Caco-2 (cell line): ENCODE measurements around the gene KDM8. TPM values are rescaled to one million over a fixed set of nuclear protein-coding genes. Genes with fewer than 3 reads are reported as not detected.

Source experiments
- BruUV-seq: library from RNA; stranded (reverse); fragments of 400-500 nt; replicated peaks from 2 replicates; lab custom pipeline; 2021; lab: Mats Ljungman, UMichigan
- CTCF ChIA-PET: fragments of 300-600 bp; sonication (Branson Sonifier 250); formaldehyde crosslinking; loops from one replicate; lab custom pipeline; 2022; ENCODE audit warnings: antibody characterized with exemption; lab: Charles Lee
- POLR2A ChIA-PET: fragments of 300-600 bp; sonication (Branson Sonifier 250); formaldehyde crosslinking; loops from one replicate; lab custom pipeline; 2022; ENCODE audit warnings: antibody characterized with exemption; lab: Charles Lee
- DNase-seq, 2 experiments: peaks; one replicate each; pipeline versions ENCODE4 v3.0.0 to v3.0.0-alpha.2; 2020 to 2022
- H3K27me3 ChIP-seq: replicated peaks from 2 replicates; pipeline ENCODE4 v1.6.0; 2011; ENCODE audit warnings: low read length; ENCODE audit not compliant: control insufficient read depth, insufficient read depth
- H3K36me3 ChIP-seq: 2 replicates; pipeline ENCODE4 v1.5.1; 2011; ENCODE audit warnings: low read length; ENCODE audit not compliant: control insufficient read depth, insufficient read depth
- H3K4me1 ChIP-seq: fragments of 250-450 bp; sonication (Bioruptor Pico); 2 replicates; pipeline ENCODE4 v1.5.1; 2020; ENCODE audit warnings: mild to moderate bottlenecking
- H3K4me3 ChIP-seq: 2 replicates; pipeline ENCODE4 v1.5.1; 2011; ENCODE audit warnings: low read depth, mild to moderate bottlenecking, control low read depth, low read length
- H3K9me3 ChIP-seq: fragments of 250-450 bp; sonication (Bioruptor Pico); 2 replicates; pipeline ENCODE4 v1.5.1; 2020; ENCODE audit warnings: mild to moderate bottlenecking, moderate library complexity
- H3K27ac Mint-ChIP-seq: one replicate; pipeline ENCODE4 v1.8.0; 2022; ENCODE audit warnings: mixed read lengths; ENCODE audit not compliant: unreplicated experiment
- H3K27me3 Mint-ChIP-seq: one replicate; pipeline ENCODE4 v1.8.0; 2022; ENCODE audit warnings: mixed read lengths; ENCODE audit not compliant: insufficient read depth, unreplicated experiment
- H3K36me3 Mint-ChIP-seq: one replicate; pipeline ENCODE4 v1.8.0; 2022; ENCODE audit warnings: mild to moderate bottlenecking, mixed read lengths; ENCODE audit not compliant: insufficient read depth, unreplicated experiment
- H3K4me1 Mint-ChIP-seq: one replicate; pipeline ENCODE4 v1.8.0; 2022; ENCODE audit warnings: low read depth, mixed read lengths; ENCODE audit not compliant: unreplicated experiment
- H3K4me3 Mint-ChIP-seq: one replicate; pipeline ENCODE4 v1.8.0; 2022; ENCODE audit warnings: mild to moderate bottlenecking, moderate library complexity, mixed read lengths; ENCODE audit not compliant: unreplicated experiment
- H3K9me3 Mint-ChIP-seq: one replicate; pipeline ENCODE4 v1.8.0; 2022; ENCODE audit warnings: mixed read lengths; ENCODE audit not compliant: unreplicated experiment
- intact Hi-C: fragments of 100-400 bp; cut with micrococcal nuclease; formaldehyde crosslinking; loops from one replicate; pipeline ENCODE4 v1.10.0; 2022; ENCODE audit not compliant: unreplicated experiment
- total RNA-seq: library from RNA; stranded (reverse); gene quantifications from 2 replicates; pipeline ENCODE4 v1.2.3, GENCODE V29; 2022
- TF ChIP-seq, protein P1 (sequence below), 2 experiments: fragments of 200-600 bp in 1 of 2; IDR thresholded peaks; 1 replicate in 1 of 2; 2 replicates in 1 of 2; pipeline versions ENCODE4 v1.5.1 to v1.8.0; 2011 to 2022; ENCODE audit warnings: antibody characterized with exemption in 1 of 2, control low read depth in 1 of 2, inconsistent platforms in 1 of 2, low read depth in 1 of 2, low read length in 1 of 2, mild to moderate bottlenecking in 1 of 2, moderate library complexity in 1 of 2; ENCODE audit not compliant: insufficient read depth in 1 of 2, severe bottlenecking in 1 of 2, unreplicated experiment in 1 of 2

KDM8 gene
- total RNA-seq, 1 experiment from 2014 or later: 7.0 TPM

DNA sequence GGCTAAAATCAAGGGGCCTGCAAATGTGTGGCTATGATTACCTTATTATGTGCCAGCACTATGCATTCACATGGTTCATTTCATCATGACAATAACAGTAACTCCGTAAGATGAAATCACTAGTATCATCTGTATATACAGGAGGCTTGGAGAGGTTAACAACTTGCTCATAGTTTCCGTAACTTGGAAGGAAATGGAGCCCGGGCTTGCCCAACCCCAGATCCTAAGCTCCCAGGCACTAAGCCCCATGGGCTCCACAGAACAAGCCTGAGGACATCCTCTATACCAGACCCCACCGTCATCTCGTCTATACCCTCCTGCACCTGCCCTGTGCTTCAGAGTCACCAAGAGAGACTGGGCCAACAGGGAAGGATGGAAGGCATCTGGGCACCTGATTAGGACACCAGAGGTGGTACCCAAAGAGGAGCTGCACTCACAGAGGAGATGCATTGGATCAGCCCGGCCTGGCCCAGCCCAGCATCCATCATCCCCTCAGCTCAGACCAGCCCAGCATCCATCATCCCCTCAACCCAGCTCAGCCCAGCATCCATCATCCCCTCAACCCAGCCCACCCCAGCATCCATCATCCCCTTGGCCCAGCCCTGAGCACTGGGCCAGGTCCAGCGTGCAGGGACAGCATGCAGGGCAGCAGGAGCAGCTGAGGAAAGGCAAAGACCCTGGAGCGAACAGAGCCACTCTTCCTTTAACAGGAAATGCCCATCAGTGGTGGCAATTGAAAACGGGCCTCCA lies 36.8 kb downstream of the KDM8 start:
- BruUV-seq: no TSS peak
- DNase-seq: no peak
- intact Hi-C loops: loop anchor here (10.0 kb wide), 1 partner anchor 75 kb away; the partner anchor contains the start of gene IL4R
- Histone ChIP-seq H3K4me1 (0 out of 2 replicates have a peak, but pooled peaks cover 4% of the 10 kb centered on the region), H3K9me3 (no peaks in the 10 kb centered on the region), H3K36me3 (no peaks in the 10 kb centered on the region), H3K27me3 (no peaks in the 10 kb centered on the region), H3K4me3 (no peak overlapping the region)
- Mint-ChIP-seq H3K9me3 (no peaks in the 10 kb centered on the region), H3K4me1 (peaks cover 9% of the 10 kb centered on the region), H3K27ac (no peak overlapping the region), H3K27me3 (no peaks in the 10 kb centered on the region), H3K36me3 (no peaks in the 10 kb centered on the region), H3K4me3 (no peak overlapping the region)
- TF ChIP-seq, protein P1, sequence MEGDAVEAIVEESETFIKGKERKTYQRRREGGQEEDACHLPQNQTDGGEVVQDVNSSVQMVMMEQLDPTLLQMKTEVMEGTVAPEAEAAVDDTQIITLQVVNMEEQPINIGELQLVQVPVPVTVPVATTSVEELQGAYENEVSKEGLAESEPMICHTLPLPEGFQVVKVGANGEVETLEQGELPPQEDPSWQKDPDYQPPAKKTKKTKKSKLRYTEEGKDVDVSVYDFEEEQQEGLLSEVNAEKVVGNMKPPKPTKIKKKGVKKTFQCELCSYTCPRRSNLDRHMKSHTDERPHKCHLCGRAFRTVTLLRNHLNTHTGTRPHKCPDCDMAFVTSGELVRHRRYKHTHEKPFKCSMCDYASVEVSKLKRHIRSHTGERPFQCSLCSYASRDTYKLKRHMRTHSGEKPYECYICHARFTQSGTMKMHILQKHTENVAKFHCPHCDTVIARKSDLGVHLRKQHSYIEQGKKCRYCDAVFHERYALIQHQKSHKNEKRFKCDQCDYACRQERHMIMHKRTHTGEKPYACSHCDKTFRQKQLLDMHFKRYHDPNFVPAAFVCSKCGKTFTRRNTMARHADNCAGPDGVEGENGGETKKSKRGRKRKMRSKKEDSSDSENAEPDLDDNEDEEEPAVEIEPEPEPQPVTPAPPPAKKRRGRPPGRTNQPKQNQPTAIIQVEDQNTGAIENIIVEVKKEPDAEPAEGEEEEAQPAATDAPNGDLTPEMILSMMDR (IDR thresholded peaks at IDR 0.05; ENCODE audit: insufficient read depth in 1 of 2, low read depth in 1 of 2, low read length in 1 of 2, severe bottlenecking in 1 of 2, unreplicated experiment in 1 of 2): no peak
- ChIA-PET CTCF (no interaction called here), POLR2A (no interaction called here)

GRCh38 chr16:27240948-27241531 lies 37.7 kb downstream of the KDM8 start:
- Mint-ChIP-seq H3K4me1 (peaks cover 9% of the 10 kb centered on the region), H3K9me3 (no peaks in the 10 kb centered on the region), H3K4me3 (no peak overlapping the region), H3K36me3 (no peaks in the 10 kb centered on the region), H3K27me3 (no peaks in the 10 kb centered on the region), H3K27ac (peak overlapping the region; percentile 11)
- Histone ChIP-seq H3K36me3 (no peaks in the 10 kb centered on the region), H3K9me3 (no peaks in the 10 kb centered on the region), H3K4me3 (no peak overlapping the region), H3K4me1 (0 out of 2 replicates have a peak, but pooled peaks cover 4% of the 10 kb centered on the region), H3K27me3 (no peaks in the 10 kb centered on the region)
- intact Hi-C loops: no loop called here
- BruUV-seq: no TSS peak
- ChIA-PET POLR2A (no interaction called here), CTCF (no interaction called here)
- no peak for DNase-seq
- TF ChIP-seq, protein P1 (IDR thresholded peaks at IDR 0.05; ENCODE audit: insufficient read depth in 1 of 2, low read depth in 1 of 2, low read length in 1 of 2, severe bottlenecking in 1 of 2, unreplicated experiment in 1 of 2): no peak

DNA sequence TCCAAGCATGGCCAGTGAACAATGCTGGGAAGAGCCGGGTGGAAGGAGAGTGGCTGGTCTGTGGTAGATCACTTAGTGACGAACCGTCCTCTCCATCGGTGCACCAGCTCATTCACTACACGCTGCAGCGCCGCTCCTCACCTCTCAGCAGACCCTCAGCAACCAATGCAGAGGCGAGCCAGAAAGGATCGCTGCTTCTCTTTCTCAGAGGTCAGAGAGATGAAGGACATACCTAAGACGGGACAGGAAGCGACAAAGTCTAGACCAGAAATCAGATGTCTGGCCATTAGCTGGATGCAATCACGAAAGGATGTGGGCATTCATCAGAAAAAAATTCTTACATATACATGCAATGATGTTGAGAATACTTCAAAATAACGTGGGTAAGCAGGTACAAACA lies 38.3 kb downstream of the KDM8 start:
- Mint-ChIP-seq H3K27ac (peak overlapping the region; percentile 11), H3K4me3 (no peak overlapping the region), H3K27me3 (no peaks in the 10 kb centered on the region), H3K36me3 (no peaks in the 10 kb centered on the region), H3K9me3 (no peaks in the 10 kb centered on the region), H3K4me1 (peaks cover 9% of the 10 kb centered on the region)
- no peak for DNase-seq
- H3K27me3 ChIP-seq: no peaks in the 10 kb centered on the region
- no TSS peak for BruUV-seq
- CTCF ChIA-PET: no interaction called here
- TF ChIP-seq, protein P1 (IDR thresholded peaks at IDR 0.05; ENCODE audit: insufficient read depth in 1 of 2, low read depth in 1 of 2, low read length in 1 of 2, severe bottlenecking in 1 of 2, unreplicated experiment in 1 of 2): no peak
- H3K36me3 ChIP-seq: no peaks in the 10 kb centered on the region
- no peak overlapping the region for H3K4me3 ChIP-seq
- intact Hi-C loops: no loop called here
- H3K4me1 ChIP-seq: 0 out of 2 replicates have a peak, but pooled peaks cover 4% of the 10 kb centered on the region
- POLR2A ChIA-PET: no interaction called here
- no peaks in the 10 kb centered on the region for H3K9me3 ChIP-seq
